ENCODE measurements around the gene TACR2.

DNA sequence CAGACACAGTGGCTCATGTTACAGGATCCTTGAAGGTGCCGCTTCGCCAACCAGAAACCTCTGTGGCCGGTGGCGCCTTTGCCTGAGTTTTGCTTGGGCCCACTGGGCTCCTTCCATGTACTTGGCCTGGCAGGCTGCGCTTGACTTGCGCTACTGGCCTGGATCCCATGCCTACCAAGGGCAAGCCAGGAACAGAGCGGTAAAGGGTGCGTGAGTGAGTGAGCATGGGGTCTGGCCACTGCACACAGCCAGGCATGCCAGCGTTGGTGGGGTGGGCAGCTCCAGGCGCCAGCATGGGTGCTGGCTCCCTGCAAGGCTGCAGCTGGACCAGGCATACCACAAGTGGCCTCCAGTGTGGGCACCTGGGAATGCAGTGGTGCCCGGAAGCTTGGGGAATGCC is 18.2 kb upstream of the TACR2 start:
- TF ChIP-seq POLR2A (IDR thresholded peaks at IDR 0.05): no peak
- TF ChIP-seq CTCF (IDR thresholded peaks at IDR 0.05 in 4 of 5, conservative IDR thresholded peaks at IDR 0.05 in 1 of 5): no peak
